HS-5 (cell line): ENCODE data around the gene CBR4.

ENCODE experiments used
- DNase-seq: peaks from one replicate; pipeline ENCODE4 v3.0.0-alpha.2; 2012; ENCODE audit warnings: low read depth

Gene CBR4

DNA sequence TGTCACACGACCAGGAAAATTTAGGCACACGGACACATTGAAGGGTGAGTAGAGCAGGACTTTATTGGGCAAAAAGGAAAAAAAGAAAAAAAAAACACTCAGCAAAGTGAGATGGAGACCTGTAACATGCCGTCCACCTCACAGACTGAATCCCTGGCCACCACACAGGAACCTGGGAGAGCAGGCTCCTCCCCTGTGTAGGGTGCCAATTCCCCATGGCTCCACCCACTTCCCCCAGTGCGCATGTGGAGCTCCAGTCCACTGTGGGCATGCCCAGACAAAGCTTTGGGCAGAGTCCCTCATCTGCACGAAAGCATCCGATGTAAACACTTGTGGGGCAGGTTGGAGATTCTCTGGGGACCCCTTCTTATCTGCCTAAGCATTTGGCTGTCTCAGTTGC, 23.6 kb upstream of the CBR4 start:
- no peak for DNase-seq

GRCh38 chr4:169032883-169033645, 23.0 kb upstream of the CBR4 start:
- no peak for DNase-seq

GRCh38 chr4:169032194-169032593, 22.1 kb upstream of the CBR4 start:
- DNase-seq: no peak

DNA sequence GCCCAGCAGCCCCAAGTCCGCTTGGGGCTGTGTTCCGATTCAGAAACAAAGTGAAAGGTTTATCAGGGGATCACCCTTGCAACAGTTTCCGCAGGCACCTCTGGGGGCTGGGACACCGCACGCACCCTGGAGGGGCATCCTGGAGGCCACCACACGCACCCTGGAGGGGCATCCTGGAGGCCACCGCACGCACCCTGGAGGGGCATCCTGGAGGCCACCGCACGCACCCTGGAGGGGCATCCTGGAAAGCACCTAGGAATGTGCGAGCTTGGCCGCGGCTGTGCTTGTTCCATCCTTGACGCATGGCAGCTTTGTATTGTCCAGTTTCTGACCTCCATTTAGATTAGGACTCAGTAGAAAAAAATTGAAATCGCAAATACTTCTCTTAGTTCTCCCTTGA, 21.3 kb upstream of the CBR4 start:
- no peak for DNase-seq

DNA sequence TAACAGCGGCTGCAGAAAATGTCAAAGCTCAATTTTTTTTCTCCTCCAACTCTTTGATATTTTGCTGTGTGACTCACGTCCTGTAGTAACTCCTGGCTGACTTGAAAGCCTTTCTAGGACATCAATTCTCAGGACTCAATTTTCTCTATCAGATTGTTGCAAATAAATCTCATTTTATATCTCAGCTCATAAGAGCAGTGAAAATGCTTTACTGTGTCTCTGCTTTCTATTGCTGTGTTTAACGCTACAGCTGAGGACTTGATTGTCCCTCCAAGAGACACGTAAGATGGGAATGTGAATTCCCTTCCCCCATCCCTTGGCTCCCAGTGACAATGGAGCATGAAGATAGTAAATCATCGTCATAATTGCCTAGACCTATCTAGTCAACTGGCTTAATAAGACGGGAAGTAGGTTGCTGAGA, 20.5 kb upstream of the CBR4 start:
- DNase-seq: no peak

GRCh38 chr4:169029947-169030346, 19.9 kb upstream of the CBR4 start:
- DNase-seq: no peak

GRCh38 chr4:169027663-169028062, 17.6 kb upstream of the CBR4 start:
- DNase-seq: no peak

- DNase-seq: no peak
Measured at GRCh38 chr4:169025184-169025583, 15.1 kb upstream of the CBR4 start.

GRCh38 chr4:169024762-169025161, 14.7 kb upstream of the CBR4 start:
- DNase-seq: no peak

DNA sequence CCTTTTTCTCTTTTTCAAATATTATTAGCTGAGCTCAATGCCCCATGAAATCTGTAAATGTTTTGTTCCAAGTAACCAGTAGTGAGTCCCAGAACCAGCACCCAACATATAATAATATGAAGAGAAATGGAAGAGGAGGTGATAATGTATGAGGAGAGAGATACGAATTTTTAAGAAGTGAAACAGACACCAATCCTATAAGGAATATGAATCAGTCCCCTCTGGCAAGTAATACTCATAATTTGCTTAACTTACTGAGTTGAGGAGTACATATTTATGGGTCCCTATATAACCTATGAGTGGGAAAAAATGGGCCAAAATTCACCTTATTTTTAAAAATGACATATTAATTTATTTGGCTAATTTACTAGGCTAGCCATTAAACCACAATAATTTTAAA, 8.4 kb upstream of the CBR4 start:
- DNase-seq: no peak

GRCh38 chr4:169017971-169018370, 7.9 kb upstream of the CBR4 start:
- DNase-seq: no peak

DNA sequence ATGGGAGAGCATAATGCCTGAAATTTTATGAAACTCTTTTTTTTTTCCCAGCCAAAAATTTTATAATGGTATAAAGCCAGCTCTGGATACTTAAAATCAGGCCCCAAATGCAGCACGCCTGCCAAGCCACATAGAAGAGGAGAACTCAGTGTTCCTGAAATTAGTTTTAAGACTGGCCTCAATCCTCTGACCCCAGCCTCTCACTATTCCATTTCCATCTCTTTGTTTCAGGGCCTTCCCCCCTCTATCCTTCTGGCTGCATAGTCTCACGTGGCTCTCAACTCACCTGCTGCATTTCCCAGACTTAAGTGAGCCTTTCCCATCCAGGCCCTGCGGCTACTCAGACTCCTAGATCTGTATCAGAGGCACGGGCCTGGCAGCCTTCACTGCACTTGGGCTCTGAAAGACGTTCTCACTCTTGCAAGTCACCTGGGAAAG, 5.2 kb upstream of the CBR4 start:
- DNase-seq: no peak

DNA sequence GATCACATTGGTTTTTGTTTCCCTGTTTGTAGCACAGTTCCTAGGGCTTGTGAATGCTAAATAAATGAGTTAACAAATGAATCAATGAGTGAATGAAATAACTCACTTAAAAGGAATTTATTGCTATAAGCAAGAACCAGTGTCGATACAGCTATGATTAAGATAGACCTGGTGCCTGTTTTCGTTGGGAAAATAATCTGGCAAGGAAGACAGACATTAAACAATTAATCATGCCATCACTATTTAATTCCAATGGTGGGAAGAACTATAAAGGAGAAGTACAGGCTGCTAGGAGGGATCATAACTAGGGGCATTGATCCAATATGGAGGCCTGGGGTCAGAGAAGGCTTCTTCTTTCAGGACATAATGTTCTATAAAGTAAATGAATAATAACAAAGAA, 4.5 kb upstream of the CBR4 start:
- no peak for DNase-seq

GRCh38 chr4:169013396-169013795, 3.3 kb upstream of the CBR4 start:
- no peak for DNase-seq

DNA sequence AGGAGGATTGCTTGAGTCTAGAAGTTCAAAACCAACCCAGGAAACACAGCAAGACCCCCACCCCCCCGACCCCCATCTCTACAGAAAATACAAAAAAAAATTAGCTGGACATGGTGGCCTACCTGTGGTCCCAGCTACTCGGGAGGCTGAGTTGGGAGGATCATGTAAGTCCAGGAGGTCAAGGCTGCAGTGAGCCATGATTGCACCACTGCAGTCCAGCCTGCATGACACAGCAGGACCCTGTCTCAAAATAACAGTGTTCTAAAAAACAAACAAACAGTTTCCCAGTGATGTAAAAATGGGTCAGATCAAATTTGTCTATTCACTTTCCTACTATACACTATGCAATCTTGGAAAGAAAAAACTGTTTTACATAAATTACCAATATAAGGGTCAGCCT, 2.0 kb upstream of the CBR4 start:
- DNase-seq: no peak

- no peak for DNase-seq
Measured at GRCh38 chr4:169009286-169010124, 550 bp downstream of the CBR4 start.

DNA sequence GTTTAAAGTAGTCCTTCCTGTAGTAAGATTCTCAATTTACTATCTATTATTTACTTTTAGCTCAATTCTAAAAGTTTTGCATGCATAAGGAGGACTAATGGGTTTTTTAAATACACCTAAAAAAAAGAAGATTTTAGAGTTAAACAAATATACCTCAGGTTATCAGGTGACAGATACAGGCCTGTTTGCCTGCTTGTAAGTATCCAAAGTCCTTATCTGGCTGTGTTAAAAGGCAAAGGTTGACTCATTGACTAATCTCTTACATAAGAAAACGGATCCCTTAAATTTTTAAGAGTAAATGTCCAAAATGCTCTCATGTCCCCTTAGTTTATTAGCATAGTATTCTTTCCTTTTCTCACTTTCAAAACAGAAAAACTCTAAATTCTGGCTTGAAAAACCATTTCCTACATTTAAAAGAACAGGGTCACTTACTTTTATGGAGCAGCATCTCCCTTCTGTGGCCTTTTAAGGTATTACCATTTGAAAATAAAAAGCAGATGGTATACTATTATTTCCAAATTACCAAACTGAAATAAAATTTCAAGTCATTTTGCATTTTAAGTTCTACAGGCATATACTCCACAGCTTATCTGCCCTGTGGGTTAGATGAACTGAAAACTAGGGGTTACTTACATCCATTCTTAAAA, 4.5 kb downstream of the CBR4 start:
- no peak for DNase-seq

- no peak for DNase-seq
Measured at GRCh38 chr4:169000315-169000714, 9.7 kb downstream of the CBR4 start.

DNA sequence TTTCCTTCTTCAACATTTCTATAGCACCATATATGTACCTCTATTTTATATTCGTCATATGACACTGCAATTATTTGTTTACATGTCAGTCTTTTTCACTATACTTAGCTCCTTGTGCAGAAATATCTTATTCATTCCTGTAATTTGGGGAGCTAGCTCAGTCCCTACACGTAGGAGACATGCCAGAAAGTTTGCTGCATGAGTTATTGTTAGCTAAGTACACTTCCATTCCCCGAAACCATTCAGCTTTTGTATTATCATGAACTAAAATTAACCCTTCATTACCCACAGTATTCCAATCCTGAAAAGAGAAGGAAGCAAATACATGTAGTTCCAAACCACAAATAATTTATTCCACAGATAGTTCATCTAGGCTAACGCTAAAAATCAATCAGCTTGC, 10.2 kb downstream of the CBR4 start:
- DNase-seq: no peak

- no peak for DNase-seq
Measured at GRCh38 chr4:168998596-168998995, 11.5 kb downstream of the CBR4 start.

GRCh38 chr4:168995537-168996295, 14.3 kb downstream of the CBR4 start:
- no peak for DNase-seq

GRCh38 chr4:168994958-168995357, 15.1 kb downstream of the CBR4 start:
- no peak for DNase-seq
